ENCODE data around the gene LHFPL2. TPM values are rescaled to one million over a fixed set of nuclear protein-coding genes. Genes with fewer than 3 reads are reported as not detected.

The LHFPL2 gene
- total RNA-seq, 1 experiment from 2014 or later, result 4.8 TPM

DNA sequence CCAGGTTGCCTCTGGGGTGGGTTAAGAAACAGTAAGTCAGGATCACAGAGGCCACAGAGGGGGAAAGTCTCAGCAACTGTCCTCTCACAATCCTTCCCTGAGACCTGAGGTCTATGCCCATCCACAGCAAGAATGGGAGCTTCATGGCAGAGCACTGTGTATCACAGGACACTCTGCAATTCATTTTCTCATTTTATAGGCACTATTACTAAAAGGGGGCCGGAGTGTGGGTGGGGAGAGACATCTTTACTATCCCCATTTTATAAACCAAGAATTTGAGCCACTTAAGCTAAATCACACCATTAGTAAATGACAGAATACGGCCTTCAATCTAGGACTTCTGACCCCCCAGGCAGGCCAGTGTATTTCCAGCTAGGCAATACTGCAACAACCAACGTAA lies 79.9 kb downstream of the LHFPL2 start:
- no peak overlapping the region for H3K27ac ChIP-seq (ENCODE audit: low read length)
- H3K9me2 ChIP-seq (replicated peaks; ENCODE audit: insufficient read depth, low read length), result no peaks in the 10 kb centered on the region
- no peak for DNase-seq
- H3K9ac ChIP-seq (ENCODE audit: low read length), result no peak overlapping the region
- H3K4me1 ChIP-seq (ENCODE audit: low read length), result peaks cover 9% of the 10 kb centered on the region
- no peaks in the 10 kb centered on the region for H3K36me3 ChIP-seq (ENCODE audit: insufficient read depth, low read length)
- no peaks in the 10 kb centered on the region for H4K20me1 ChIP-seq (ENCODE audit: insufficient read depth, low read depth, low read length)
- H3K4me2 ChIP-seq (ENCODE audit: low read depth, low read length, poor library complexity, severe bottlenecking), result no peak overlapping the region
- H3K27me3 ChIP-seq (ENCODE audit: low read length), result no peaks in the 10 kb centered on the region
- H3K4me3 ChIP-seq (ENCODE audit: low read length), result no peak overlapping the region
- H2AFZ ChIP-seq (ENCODE audit: low read length), result no peak overlapping the region
- no peaks in the 10 kb centered on the region for H3K9me3 ChIP-seq (ENCODE audit: low read length)
- H3K79me2 ChIP-seq (ENCODE audit: low read length), result no peaks in the 10 kb centered on the region

DNA sequence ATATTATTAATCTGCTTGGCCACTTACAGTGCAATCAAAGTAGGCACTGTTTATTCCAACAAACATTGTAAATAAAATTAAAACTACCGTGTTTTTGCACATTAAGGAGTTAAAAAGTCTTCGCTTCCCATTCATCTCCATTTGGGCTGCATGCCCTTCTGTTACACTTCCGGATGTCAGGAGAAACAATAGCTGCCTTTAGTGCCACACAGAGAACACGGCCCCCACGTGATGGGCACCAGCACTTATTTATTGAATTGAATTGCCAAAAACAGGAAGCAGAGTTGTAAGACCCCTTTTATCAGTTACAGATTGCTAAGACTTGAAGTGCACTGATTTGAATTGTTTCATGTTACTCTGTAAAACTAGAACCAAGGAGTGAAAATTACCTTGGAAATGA lies 80.4 kb downstream of the LHFPL2 start:
- no peak for DNase-seq
- H3K27ac ChIP-seq (ENCODE audit: low read length), result no peak overlapping the region
- no peak overlapping the region for H3K9ac ChIP-seq (ENCODE audit: low read length)
- H3K4me1 ChIP-seq (ENCODE audit: low read length), result peaks cover 4% of the 10 kb centered on the region
- no peaks in the 10 kb centered on the region for H3K36me3 ChIP-seq (ENCODE audit: insufficient read depth, low read length)
- no peak overlapping the region for H3K4me2 ChIP-seq (ENCODE audit: low read depth, low read length, poor library complexity, severe bottlenecking)
- H2AFZ ChIP-seq (ENCODE audit: low read length), result no peak overlapping the region
- H3K4me3 ChIP-seq (ENCODE audit: low read length), result no peak overlapping the region
- H3K9me3 ChIP-seq (ENCODE audit: low read length), result no peaks in the 10 kb centered on the region
- H4K20me1 ChIP-seq (ENCODE audit: insufficient read depth, low read depth, low read length), result no peaks in the 10 kb centered on the region
- H3K9me2 ChIP-seq (replicated peaks; ENCODE audit: insufficient read depth, low read length), result no peaks in the 10 kb centered on the region
- H3K79me2 ChIP-seq (ENCODE audit: low read length), result no peaks in the 10 kb centered on the region
- no peaks in the 10 kb centered on the region for H3K27me3 ChIP-seq (ENCODE audit: low read length)

DNA sequence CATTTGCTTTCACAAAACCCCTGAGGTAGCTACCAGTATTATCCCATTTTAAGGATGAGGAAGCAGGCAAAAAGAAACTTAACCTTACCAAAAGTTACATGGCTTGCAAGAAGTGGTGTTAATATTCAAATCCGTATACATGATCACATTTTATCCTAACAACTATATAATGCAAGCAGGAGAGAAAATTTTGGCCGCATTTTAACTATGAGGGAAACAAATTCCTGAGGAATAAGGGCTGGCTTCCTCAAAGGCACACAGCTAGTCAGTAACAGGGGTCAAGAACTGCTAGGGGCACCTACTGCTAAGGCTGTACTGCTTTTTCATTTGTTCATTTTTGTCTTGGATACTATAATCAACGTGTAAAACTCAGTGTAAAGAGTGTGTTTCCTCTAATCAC lies 81.0 kb downstream of the LHFPL2 start:
- Histone ChIP-seq H3K27me3 (ENCODE audit: low read length) (no peaks in the 10 kb centered on the region), H3K36me3 (ENCODE audit: insufficient read depth, low read length) (no peaks in the 10 kb centered on the region), H3K9me2 (replicated peaks; ENCODE audit: insufficient read depth, low read length) (no peaks in the 10 kb centered on the region), H3K79me2 (ENCODE audit: low read length) (no peaks in the 10 kb centered on the region), H2AFZ (ENCODE audit: low read length) (no peak overlapping the region), H3K9me3 (ENCODE audit: low read length) (no peaks in the 10 kb centered on the region), H3K4me3 (ENCODE audit: low read length) (no peak overlapping the region), H3K4me2 (ENCODE audit: low read depth, low read length, poor library complexity, severe bottlenecking) (no peak overlapping the region), H3K27ac (ENCODE audit: low read length) (no peak overlapping the region), H3K9ac (ENCODE audit: low read length) (no peak overlapping the region), H3K4me1 (ENCODE audit: low read length) (no peaks in the 10 kb centered on the region), H4K20me1 (ENCODE audit: insufficient read depth, low read depth, low read length) (no peaks in the 10 kb centered on the region)
- DNase-seq, result no peak

DNA sequence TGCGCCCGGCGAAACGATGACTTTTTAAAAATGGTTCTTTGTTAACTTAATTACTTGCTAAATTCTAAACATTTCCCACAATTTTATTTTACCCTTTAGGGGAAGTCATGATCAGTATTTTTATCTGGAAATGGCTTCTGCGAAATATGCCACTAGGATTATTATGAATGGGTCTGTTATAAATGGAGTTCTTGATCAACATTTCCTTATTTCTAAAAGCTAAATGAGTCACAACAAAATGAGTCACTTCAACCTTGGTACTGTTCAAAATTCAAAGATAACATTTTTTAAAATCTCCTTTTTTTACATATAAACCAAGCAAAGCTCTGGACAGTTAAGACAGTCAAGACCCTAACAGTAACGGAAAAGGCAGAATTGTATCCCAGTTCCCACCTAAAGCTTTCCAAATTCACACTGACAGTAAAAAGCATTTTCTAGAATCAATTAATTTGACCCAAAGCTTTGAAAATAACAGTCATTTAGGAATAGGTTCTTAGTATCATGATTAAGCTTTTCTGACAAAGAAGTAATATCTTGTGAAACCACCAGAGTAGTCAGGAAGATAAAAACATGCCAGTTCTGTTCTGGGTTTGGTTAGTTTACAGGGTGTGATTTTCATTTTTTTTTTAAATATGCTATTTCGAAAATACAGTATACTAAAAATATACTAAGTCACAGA lies 81.7 kb downstream of the LHFPL2 start:
- no peaks in the 10 kb centered on the region for H3K79me2 ChIP-seq (ENCODE audit: low read length)
- H3K27me3 ChIP-seq (ENCODE audit: low read length), result no peaks in the 10 kb centered on the region
- H3K4me3 ChIP-seq (ENCODE audit: low read length), result no peak overlapping the region
- H3K4me1 ChIP-seq (ENCODE audit: low read length), result no peaks in the 10 kb centered on the region
- H3K27ac ChIP-seq (ENCODE audit: low read length), result no peak overlapping the region
- no peaks in the 10 kb centered on the region for H3K9me2 ChIP-seq (replicated peaks; ENCODE audit: insufficient read depth, low read length)
- H3K36me3 ChIP-seq (ENCODE audit: insufficient read depth, low read length), result no peaks in the 10 kb centered on the region
- H3K9me3 ChIP-seq (ENCODE audit: low read length), result no peaks in the 10 kb centered on the region
- H3K9ac ChIP-seq (ENCODE audit: low read length), result no peak overlapping the region
- H4K20me1 ChIP-seq (ENCODE audit: insufficient read depth, low read depth, low read length), result no peaks in the 10 kb centered on the region
- no peak for DNase-seq
- no peak overlapping the region for H3K4me2 ChIP-seq (ENCODE audit: low read depth, low read length, poor library complexity, severe bottlenecking)
- no peak overlapping the region for H2AFZ ChIP-seq (ENCODE audit: low read length)

DNA sequence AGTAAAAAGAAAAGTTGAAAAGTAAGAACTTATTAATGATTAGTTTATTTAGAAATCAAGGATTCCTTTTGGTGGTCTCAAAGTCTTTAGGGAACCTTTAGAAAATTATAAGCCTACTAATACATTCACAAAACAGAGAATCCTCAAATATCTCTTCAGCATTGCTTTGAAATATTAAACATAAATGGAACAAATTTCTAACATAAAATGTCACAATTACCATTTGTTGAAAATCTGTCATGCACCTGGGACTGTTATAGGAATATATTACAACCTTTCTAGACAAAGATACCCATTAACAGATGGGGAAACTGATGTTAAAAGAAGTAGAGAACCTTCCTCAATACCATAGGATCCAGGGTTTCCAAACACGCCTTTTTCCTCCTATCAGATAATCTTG lies 83.2 kb downstream of the LHFPL2 start:
- Histone ChIP-seq H3K9ac (ENCODE audit: low read length) (no peak overlapping the region), H3K4me2 (ENCODE audit: low read depth, low read length, poor library complexity, severe bottlenecking) (no peak overlapping the region), H3K4me3 (ENCODE audit: low read length) (no peak overlapping the region), H3K36me3 (ENCODE audit: insufficient read depth, low read length) (no peaks in the 10 kb centered on the region), H4K20me1 (ENCODE audit: insufficient read depth, low read depth, low read length) (no peaks in the 10 kb centered on the region), H3K9me3 (ENCODE audit: low read length) (no peaks in the 10 kb centered on the region), H3K9me2 (replicated peaks; ENCODE audit: insufficient read depth, low read length) (no peaks in the 10 kb centered on the region), H3K79me2 (ENCODE audit: low read length) (no peaks in the 10 kb centered on the region), H3K27ac (ENCODE audit: low read length) (no peak overlapping the region), H3K27me3 (ENCODE audit: low read length) (no peaks in the 10 kb centered on the region), H2AFZ (ENCODE audit: low read length) (no peak overlapping the region), H3K4me1 (ENCODE audit: low read length) (no peaks in the 10 kb centered on the region)
- DNase-seq, result no peak

DNA sequence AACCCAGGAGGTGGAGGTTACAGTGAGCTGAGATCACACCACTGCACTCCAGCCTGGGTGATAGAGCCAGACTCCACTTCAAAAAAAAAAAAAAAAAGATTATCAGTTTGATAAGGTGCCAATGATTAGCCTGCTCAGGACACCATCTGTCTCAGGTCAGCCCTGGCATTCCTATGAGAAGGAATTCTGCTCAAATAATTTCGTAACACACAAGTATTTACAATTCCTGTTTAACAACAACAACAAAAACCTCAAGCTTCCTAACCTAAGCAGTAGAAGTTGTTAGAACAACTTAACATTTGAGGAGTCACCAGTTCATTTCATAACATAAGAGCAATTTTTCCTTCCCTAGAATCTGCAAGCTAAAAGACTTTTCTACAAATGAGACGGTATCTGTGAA lies 85.0 kb downstream of the LHFPL2 start:
- Histone ChIP-seq H3K79me2 (ENCODE audit: low read length) (no peaks in the 10 kb centered on the region), H3K36me3 (ENCODE audit: insufficient read depth, low read length) (no peaks in the 10 kb centered on the region), H2AFZ (ENCODE audit: low read length) (no peak overlapping the region), H4K20me1 (ENCODE audit: insufficient read depth, low read depth, low read length) (no peaks in the 10 kb centered on the region), H3K27me3 (ENCODE audit: low read length) (no peaks in the 10 kb centered on the region), H3K9me3 (ENCODE audit: low read length) (no peaks in the 10 kb centered on the region), H3K4me2 (ENCODE audit: low read depth, low read length, poor library complexity, severe bottlenecking) (no peak overlapping the region), H3K4me3 (ENCODE audit: low read length) (no peak overlapping the region), H3K9me2 (replicated peaks; ENCODE audit: insufficient read depth, low read length) (no peaks in the 10 kb centered on the region), H3K4me1 (ENCODE audit: low read length) (no peaks in the 10 kb centered on the region), H3K27ac (ENCODE audit: low read length) (no peak overlapping the region), H3K9ac (ENCODE audit: low read length) (no peak overlapping the region)
- DNase-seq, result no peak

DNA sequence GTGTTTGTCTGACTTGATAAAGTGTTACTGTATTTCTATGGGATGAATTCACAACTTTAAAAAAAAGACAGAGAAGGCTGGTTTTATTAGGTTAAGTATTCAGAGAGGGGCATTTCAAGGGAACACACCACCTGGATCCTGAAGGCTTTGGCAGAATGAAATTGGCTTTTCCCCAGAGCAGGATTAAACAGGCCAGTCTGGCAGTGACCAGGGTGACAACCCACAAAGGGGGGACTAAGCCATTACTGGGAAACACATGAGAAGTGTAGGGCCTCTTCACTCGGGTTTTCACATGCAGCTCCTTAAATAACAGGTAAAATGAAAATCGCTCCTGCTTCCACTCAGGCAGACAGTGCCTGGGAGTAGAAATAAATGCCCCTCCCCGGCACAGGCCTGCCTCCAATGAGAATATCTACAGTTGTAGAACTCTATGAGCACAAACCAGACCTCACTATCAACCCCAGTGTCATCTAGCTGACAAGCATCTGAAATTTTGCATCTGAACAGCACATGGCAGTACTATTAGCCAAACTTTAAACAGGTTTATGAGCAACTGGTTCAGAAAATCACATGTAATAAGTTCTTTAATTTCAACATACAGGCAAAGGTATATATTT lies 85.8 kb downstream of the LHFPL2 start:
- H3K27me3 ChIP-seq (ENCODE audit: low read length), result no peaks in the 10 kb centered on the region
- H3K9me3 ChIP-seq (ENCODE audit: low read length), result no peaks in the 10 kb centered on the region

DNA sequence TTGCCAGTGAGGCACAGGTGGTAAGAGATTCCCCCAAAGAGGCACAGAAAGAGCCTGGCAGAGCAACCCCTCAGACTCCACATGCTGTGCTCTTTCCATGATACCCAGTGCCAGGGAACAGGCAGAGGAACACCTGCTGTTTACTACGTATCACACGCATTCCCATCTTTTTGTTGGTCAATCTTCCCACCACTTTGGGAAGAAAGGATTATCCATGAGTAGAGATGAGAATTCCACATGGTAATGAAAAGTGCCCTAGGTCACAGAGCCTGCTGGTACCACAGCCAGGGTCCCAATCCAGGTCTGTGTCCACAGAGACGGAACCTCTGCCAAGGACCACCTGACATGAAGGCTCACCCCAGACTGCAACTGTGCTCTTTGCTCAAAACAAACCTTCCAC lies 86.6 kb downstream of the LHFPL2 start:
- Histone ChIP-seq H2AFZ (ENCODE audit: low read length) (no peak overlapping the region), H3K9me3 (ENCODE audit: low read length) (no peaks in the 10 kb centered on the region), H3K4me2 (ENCODE audit: low read depth, low read length, poor library complexity, severe bottlenecking) (no peak overlapping the region)

More for the DNA sequence above, 85.8 kb downstream of the LHFPL2 start:
- Histone ChIP-seq H3K4me1 (ENCODE audit: low read length) (no peaks in the 10 kb centered on the region), H3K4me3 (ENCODE audit: low read length) (no peak overlapping the region), H3K27ac (ENCODE audit: low read length) (no peak overlapping the region), H2AFZ (ENCODE audit: low read length) (no peak overlapping the region), H3K4me2 (ENCODE audit: low read depth, low read length, poor library complexity, severe bottlenecking) (no peak overlapping the region), H3K36me3 (ENCODE audit: insufficient read depth, low read length) (no peaks in the 10 kb centered on the region), H3K79me2 (ENCODE audit: low read length) (no peaks in the 10 kb centered on the region), H4K20me1 (ENCODE audit: insufficient read depth, low read depth, low read length) (no peaks in the 10 kb centered on the region), H3K9me2 (replicated peaks; ENCODE audit: insufficient read depth, low read length) (no peaks in the 10 kb centered on the region), H3K9ac (ENCODE audit: low read length) (no peak overlapping the region)
- no peak for DNase-seq

More for the DNA sequence above, 86.6 kb downstream of the LHFPL2 start:
- DNase-seq, result no peak
- Histone ChIP-seq H3K4me1 (ENCODE audit: low read length) (no peaks in the 10 kb centered on the region), H3K79me2 (ENCODE audit: low read length) (no peaks in the 10 kb centered on the region), H3K9ac (ENCODE audit: low read length) (no peak overlapping the region), H3K9me2 (replicated peaks; ENCODE audit: insufficient read depth, low read length) (no peaks in the 10 kb centered on the region), H3K27ac (ENCODE audit: low read length) (no peak overlapping the region), H4K20me1 (ENCODE audit: insufficient read depth, low read depth, low read length) (no peaks in the 10 kb centered on the region), H3K27me3 (ENCODE audit: low read length) (no peaks in the 10 kb centered on the region), H3K4me3 (ENCODE audit: low read length) (no peak overlapping the region), H3K36me3 (ENCODE audit: insufficient read depth, low read length) (no peaks in the 10 kb centered on the region)
